ENCODE measurements around the gene IQCE.

The IQCE gene, protein sequence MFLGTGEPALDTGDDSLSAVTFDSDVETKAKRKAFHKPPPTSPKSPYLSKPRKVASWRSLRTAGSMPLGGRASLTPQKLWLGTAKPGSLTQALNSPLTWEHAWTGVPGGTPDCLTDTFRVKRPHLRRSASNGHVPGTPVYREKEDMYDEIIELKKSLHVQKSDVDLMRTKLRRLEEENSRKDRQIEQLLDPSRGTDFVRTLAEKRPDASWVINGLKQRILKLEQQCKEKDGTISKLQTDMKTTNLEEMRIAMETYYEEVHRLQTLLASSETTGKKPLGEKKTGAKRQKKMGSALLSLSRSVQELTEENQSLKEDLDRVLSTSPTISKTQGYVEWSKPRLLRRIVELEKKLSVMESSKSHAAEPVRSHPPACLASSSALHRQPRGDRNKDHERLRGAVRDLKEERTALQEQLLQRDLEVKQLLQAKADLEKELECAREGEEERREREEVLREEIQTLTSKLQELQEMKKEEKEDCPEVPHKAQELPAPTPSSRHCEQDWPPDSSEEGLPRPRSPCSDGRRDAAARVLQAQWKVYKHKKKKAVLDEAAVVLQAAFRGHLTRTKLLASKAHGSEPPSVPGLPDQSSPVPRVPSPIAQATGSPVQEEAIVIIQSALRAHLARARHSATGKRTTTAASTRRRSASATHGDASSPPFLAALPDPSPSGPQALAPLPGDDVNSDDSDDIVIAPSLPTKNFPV

DNA sequence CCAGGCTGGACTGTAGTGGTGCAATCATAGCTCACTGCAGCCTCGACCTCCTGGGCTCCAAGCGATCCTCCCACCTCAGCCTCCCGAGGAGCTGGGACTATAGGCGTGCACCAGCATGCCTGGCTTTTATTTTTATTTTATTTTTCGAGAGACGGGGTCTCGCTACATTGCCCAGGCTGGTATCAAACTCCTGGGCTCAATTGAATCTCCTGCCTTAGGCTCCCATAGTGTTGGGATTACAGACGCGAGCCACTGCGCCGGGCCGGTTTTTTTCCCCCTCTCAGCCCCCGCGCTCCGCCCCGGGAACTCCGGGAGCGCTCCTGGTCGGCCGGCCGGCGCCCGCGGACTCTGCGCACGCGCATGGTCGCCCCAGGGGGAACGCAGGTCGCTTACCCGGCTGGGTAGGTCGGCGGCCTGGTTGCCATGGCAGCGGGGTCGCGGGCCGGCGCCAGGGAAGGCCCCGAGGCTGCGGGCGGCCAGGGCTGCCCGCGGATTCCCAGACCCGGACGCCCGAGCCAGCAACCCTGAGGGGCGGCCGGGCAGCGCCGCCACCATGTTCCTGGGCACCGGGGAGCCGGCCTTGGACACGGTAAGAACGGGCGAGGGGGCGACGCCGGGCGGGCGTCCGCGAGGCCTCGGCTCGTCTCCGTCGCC is at the start of gene IQCE:
Gene IQCE, plus strand, starts transcription at position 351 of the 654 bp plus-strand sequence. Its CDS starts 203 bp downstream, at position 554.
- DNase-seq = peak; percentile 19 to 94 (median 82)

DNA sequence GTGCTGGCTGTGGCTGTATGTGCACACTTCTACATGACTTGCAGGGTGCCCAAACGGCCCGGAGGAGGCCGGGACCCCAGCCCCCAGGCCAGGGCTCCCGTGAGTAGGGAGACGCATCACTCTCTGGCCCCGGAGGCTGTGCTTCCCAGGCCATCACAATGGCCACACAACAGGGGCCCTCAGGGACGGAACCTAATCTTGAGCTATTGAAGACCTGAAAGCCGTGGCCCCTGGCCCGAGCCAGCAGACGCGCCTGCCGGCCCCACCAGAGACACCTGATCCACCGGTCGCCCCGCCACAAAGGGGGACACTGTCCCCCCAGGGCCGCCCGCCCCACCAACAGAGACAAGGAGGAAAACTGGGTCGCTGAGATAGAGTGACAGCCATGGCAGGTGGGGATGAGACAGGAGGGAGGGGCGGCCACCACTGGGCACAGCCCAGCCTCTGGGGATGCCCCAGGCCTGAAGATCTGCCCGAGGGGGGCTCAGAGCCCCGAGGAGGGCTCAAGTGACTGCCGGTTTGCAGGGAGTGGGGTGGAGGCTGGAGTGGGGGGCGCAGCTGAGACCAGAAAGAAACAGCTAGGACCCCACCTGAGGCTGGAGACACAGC is 49.4 kb upstream of the IQCE start:
- no peak for DNase-seq

DNA sequence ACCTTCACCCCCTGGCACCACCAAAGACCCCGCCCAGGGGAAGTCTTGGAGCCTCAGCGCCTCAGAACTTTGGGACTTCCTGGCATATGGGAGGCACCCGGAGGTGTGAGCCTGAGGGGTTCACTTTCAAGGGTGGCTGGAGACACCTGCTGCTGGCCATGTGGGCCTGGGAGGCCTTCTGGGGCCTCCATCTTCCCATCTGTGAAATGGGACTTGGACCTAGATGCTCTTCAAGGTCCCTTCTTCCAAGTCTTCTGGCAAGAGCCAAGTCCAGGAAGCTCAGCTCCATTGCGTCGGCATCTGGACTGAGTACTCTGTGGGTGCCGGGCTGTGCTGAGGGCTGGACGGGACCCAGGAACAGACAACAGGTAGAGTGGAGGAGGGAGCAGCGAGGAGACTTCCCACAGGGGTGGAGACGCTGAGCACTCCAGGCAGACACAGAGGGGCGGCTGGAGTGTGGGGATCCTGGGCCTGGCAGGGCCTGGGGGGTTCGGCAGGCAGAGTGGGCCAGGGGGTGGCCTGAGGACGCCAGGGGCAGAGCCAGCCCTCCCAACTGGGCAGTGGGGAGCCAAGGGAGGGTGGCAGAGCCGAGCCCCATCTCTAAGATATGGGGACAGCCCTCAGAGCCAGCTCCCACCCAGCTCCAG is 48.5 kb upstream of the IQCE start:
- no peak for DNase-seq

DNA sequence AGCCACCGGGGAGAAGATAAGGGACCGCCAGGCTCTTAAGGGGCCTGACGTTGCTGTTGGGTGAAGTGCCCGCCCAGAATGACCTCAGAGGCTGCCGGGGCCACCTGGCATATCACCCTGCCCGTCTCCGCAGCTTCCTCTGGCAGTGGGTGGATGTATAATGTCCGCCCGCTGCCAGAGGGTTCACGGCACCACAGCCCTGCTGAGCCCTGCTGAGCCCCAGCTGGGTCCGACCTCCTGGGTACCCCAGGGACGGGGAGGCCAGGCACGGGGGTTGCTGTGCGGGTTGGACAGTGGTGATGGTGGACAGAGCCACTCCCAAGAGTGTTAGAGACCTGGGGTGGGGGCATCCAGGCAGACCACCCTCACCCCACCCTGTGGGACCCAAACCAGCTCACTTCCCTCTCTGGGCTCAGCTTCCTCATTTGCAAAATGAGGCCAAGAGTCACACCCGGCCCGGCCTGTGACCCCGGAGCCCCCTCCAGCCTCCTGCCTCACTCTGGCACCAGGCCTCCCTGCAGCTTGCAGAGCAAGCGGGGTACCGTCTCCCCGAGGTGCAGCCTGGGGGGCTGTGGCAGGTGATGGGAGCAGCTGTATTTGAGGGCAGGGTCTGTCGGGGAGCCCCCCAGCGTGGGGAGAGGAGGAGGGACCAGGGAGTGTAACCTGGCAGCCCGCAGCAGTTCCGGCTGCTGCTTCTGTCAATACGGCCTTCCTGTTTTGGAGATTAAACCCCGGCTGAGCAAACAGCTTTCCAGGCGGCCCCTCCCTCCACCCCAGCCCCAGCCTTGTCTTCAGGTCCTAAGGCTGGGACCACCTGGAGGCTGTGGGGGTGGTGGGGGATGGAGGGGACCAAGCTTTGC is 47.6 kb upstream of the IQCE start:
- DNase-seq = no peak

DNA sequence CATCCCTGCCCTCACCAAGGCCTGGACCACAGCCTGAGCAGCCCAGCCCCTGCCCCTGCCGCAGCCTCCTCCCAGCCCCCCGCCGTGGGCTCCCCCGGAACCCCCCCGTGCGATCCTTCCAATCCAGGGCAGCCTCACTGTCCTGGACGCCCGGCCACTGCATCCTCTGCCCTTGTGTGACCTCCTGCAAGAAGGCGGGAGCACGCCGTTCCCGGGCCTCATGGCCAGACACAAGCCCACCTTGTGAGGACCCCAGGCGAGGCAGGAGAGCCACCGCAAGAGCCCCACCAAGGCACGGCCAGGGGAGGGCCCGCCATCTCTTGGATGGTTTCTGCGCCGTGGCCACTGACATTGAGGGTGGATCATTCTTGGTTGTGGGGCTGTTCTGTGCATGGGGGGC is 47.0 kb upstream of the IQCE start:
- DNase-seq = no peak

DNA sequence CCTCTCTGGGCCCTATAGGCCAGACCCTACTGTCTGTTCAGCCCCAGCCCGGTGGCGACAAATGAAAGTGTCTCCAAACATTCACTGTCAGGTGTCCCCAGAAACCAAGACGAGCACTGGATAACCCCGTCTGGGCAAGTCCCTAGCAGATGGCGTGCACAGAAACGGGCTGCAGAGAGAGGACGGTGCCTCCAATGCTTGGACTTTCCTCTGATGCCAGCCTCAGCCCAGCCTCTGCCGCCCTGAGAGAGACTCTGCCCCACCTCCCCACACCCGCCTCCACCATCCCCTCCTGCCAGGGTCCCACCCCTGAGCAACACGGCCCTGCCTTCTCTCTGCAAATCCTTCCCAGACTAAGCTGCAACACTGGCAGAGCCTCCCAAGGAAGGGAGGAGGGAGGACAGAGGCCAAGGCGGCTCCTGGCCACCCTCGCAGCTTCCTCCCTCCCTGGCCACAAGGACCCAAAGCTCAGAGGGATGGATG is 46.6 kb upstream of the IQCE start:
- peak in 6 of 58 donors; percentile 15 to 41 (median 34) for DNase-seq

DNA sequence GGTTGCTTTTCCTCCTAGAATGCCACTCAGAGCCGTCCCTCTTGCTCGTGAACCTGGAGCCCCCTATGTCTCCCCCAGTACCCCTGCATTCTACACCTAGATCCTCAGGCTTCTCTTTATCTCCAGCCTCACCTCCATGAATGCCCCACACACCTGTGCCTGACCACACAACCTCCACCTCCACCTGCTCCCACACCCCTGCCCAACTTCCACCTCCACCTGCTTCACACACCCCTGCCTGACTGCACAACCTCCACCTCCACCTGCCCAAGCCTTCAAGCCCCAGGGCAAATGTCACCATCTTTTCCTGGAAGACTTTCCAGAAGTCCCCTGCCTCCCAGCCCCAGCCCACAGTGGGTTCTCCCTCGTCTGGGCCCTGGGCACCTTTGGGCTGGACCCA is 46.1 kb upstream of the IQCE start:
- no peak for DNase-seq

DNA sequence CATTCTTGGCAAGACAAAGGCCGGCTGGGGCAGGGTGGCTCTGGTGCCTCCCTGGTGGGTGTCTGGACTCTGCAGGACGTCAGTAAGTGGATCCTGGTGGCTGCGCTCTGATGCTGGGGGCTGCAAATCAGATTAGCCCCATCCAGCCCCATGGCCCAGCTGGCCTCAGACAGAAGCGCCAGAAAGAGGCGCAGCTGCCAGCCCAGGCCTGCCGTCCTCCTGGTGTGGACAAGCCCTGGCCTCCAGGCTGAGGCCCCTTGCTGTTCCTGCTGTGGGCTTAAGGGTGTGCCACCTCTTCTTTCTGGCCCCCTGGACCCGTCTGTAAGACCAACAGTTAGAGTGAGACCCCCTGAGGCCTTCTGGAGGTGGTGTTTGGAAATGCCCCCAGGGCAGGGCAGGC is 45.1 kb upstream of the IQCE start:
- no peak for DNase-seq

DNA sequence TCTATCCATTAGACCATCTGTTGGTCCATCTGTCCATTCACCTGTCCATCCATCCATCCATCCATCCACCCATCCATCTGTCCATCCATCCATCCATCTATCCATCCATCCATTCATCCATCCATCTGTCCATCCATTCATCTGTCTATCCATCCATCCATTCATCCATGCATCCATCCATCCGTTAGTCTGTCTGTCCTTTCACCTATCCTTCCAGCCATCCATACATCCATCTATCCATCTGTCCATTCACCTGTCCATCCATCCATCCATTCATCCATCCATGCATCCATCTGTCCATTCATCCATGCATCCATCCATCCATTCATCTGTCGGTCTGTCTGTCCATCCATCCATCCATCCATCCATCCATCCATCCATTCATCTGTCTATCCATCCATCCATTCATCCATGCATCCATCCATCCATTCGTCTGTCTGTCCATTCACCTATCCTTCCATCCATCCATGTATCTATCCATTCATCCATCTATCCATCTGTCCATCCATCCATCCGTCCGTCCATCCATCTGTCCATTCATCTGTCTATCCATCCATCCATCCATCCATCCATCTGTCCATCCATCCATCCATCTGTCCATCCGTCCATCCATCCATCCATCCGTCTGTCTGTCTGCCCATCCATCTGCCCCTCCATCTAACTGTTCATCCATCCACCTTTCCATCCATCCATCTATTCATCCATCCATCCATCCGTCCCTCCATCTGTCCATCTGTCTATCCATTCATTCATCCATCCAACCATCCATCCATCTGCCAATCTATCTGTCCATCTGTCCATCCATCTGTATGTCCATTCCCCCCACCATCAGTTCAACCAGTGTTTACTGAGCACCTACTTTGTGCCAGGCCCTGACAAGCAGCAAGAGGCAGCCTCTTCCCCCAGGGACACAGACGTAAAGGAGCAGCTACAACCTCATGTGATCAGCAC is 44.0 kb upstream of the IQCE start:
- DNase-seq = no peak

DNA sequence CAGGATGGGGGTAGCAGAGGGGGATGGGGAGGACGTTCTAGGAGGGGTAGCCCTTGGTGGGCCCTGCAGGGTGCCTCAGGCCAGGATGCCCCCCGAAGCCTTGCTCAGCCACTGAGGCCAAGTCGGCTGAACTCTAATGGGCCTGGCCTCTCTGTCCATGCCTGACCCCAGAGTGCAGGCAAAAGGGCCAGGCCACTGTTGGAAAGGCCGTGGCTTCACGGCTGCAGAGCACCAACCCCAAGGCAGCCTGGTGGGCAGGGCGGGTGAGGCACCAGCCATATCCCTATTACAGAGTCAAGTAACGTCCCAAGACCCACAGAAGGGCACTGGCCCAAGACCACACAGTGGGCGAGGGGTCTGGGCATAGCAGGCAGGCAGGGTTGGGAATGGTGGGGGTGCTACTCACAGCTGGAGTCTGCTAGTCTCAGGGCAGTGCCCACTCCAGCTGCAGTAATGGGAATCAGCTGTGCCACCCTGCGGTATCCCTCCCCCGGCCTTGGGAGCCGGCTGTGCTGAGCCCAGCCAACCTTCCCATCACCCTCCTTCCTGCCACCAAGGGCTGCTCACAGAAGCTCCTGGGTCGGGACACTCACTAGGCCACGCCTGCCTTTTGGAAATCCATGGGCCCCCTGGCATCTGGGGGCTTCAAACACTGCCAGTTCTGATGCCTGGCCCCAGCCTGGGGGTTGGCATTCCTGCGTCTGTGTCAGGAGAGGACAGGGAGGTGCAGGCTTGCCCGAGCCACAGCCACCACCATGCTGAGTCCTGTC is 43.2 kb upstream of the IQCE start:
- DNase-seq = no peak

DNA sequence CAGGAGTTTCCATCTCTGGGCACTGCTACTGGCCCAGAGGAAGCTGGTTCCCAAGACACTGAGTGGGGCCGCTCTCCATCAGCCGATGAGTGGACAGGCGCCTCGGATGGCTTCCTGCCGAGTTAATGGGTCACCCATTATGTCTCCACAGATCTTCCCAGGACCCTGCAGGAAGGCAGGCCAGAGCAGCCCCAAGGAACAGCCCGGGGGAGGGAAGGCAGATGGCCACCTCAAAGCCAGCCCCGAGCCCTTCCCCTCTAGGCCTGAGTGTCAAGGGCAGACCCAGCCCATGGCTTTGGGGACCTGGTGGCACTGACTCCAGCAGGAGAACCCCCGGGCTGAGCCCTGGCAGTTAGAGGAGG is 42.6 kb upstream of the IQCE start:
- no peak for DNase-seq

DNA sequence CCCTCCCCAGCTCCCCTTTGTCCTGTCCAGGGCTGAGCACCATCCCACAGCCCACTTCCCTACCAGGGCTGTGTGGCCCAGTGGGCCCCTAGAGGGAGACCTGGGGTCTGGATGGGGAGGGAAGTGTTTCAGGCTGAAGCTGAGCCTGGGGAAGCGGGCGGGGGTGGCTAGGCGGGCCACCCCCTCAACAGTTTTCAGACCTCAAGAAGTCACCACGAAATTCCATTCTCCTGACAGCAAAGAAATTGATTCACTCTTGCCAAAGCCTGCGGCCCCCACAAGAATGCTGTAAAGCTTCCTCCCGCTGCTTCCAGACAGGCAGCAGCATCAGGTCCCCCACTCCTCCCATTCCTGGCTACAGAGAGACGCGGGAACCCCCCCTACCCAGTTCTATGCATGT is 41.8 kb upstream of the IQCE start:
- no peak for DNase-seq

DNA sequence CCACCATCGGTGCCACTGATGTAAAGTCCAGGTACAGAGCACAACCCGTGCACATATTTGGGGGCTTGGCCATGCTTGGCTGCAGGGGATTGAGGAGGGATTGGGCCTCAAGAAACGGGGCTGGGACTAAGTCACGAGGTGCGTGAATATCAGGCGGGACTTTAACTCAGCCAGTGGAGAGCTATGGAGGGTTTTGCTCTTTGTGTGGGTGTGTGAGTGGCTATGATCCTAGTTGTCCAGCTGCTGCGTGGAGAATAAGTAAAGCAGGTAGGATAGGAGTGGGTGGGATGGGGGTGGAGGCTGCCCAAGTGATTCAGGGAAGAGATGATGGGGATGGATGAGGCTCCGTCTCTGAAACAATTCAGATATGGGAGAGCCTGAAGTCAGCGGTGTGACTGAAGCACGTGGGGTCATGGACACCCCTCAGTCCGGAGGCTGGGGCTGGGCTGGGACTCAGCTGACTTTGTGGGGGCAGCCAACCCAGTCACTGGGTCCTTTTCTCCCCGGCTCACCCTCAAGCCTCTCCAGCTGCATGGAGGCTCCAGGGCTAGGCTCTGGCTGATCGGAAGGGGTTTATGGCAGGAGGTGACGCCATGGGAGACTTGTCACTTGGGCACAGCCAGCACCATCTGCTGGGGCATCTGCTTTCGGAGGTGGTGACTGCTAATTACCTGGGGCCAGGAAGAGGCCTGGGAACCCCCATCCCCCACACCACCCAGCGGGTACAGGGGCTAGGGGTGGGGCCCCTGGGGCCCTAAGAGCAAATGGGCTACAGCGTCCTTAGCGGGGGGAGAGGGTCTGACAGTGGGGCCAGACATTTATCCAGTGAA is 40.9 kb upstream of the IQCE start:
- no peak for DNase-seq

DNA sequence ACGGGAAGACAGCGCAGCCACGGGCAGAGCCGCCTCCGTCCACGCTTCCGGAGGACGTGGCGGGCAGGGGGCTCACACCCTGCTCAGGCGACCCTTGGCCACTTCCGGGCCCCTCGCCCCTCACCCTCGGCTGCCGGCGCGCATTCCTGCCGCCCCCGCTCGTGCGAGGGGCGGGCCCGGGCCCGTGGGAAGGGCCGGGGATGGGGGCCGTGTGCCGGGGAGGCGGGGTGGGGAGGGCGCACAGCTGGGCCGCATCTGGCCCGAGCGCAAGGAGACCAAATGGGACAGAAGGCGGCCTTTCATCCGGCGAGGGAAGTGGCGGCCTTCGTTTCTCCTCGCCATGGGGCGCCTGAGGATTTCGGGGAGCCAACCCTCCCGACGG is 40.1 kb upstream of the IQCE start:
- DNase-seq = no peak

DNA sequence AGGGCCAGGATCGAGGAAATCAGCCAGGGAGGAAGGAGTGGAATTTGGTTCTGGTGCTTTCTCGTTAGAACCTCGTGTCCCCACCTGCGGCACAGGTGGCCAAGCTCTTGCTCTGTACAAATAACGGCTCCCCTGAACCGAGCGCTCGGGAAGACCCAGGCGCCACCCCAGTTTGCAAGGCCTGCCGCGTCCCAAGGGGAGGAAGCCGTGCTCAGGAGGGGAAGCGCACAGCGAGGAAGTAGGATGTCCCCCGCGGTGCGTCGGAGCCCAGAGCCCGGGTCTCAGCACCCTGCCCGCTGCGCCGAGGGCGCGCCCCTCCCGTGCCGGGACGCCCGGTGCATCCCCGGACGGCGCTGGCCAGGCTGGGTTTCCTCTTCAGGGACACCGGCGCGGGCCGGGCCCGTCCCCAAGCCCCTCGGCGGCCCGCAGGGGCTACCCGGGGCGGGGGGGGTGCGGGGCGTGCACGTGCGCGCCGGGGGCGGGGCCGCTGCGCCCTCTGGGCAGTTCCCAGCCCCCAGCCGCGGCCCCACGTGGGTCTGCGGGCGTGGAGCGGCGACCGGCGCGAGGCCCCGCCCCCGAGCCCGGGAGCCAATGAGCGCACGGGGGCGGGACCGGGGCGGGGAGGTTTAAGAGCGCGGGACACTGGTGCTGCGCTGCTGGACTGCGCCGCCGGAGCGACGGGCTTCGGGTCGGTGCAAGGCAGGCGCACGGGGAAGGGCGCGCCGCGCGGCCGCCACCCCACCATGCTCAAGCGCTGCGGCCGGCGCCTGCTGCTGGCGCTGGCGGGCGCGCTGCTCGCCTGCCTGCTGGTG is 39.5 kb upstream of the IQCE start, which contains the start of gene LFNG:
Gene LFNG, plus strand, starts transcription at position 656 of the 812 bp plus-strand sequence. Its CDS starts 88 bp downstream, at position 744.
- peak in 57 of 58 donors; percentile 9 to 91 (median 80) for DNase-seq

DNA sequence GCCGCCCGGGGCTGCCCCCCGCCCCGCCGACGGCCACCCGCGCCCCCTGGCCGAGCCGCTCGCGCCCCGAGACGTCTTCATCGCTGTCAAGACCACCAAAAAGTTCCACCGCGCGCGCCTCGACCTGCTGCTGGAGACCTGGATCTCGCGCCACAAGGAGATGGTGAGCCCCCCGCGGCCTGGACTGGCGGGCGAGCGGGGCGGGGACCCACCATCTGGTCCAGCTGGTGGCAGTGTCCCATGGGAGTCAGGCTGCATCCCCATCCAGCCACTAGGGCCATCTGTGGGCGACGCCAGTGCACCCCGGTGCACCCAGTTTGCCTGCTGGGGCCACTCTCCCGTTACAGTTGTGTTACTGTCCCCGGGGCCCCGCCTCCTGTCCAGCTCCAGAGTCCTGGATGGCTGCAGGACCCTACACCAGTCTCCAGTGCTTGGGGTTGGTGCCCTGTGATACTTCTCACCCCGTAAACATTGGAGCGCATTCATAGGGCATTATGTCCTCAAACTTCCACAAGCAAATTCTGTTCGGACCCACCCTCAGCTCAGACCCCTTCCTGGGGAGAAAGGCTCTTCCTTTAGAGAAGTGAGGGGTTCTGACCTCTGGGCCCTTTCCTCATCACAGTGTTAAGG is 38.5 kb upstream of the IQCE start:
- DNase-seq = peak in 3 of 58 donors; percentile 27 to 38 (median 32)
